ENCODE results near the gene ST6GALNAC4. TPM values are rescaled to one million over a fixed set of nuclear protein-coding genes. Genes with fewer than 3 reads are reported as not detected.
A peak's percentile ranks its signal among the peaks of the same experiment; 100 is the strongest.

The ST6GALNAC4 gene
- total RNA-seq, 1 donor from 2014 or later, result 25.6 TPM

DNA sequence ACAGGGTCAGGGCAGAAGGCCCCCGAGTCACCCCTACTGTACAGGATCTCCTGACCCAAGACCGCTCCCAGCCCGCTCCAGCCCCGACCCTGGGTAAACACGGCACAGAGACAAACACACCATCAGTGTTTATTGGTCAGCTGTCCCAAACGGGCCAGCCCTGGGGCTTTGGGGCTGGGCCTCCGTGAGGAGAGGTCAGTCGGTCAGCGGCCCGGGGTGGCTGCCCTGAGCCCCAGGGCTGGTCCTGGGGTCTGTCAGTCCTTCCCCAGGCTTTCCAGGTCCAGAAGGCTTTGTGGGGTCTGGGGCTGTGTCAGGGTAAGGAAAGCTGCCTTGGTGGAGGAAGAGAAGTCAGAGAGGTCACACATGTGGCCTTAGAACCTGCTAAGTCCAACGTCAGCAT is 18.1 kb upstream of the ST6GALNAC4 start:
- no peak for DNase-seq (ENCODE audit: low spot score)
- H3K27me3 Mint-ChIP-seq (ENCODE audit: low read depth), result no peaks in the 10 kb centered on the region
- intact Hi-C loops (cut with micrococcal nuclease), result no loop called here
- peaks cover 33% of the 10 kb centered on the region for H3K36me3 Mint-ChIP-seq (ENCODE audit: low read depth)
- no peaks in the 10 kb centered on the region for H3K9me3 Mint-ChIP-seq
- H3K4me3 Mint-ChIP-seq (ENCODE audit: low read depth), result peak overlapping the region; percentile 94
- no peak overlapping the region for H3K27ac Mint-ChIP-seq
- H3K4me1 Mint-ChIP-seq (ENCODE audit: low read depth), result peaks cover 39% of the 10 kb centered on the region

DNA sequence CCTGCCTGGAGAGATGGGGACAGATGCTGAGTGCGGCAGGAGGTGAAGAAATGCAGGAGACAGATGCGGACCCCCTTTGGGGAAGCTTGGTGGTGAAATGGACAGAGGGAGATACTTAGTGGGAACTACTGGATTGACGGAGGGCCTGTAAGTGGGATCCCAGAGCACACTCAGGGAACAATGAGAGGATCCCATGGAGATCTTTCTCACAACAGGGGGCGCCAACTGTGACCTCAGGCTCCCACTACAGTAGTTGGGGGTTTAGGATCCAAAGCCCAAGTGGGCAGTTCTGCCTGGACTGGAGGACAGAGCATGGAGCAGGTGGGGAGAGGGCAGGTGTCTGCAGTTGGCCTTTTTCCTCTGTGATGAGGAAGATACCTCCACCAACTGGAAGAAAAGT is 17.4 kb upstream of the ST6GALNAC4 start:
- H3K4me1 Mint-ChIP-seq (ENCODE audit: low read depth), result peaks cover 41% of the 10 kb centered on the region
- no peak overlapping the region for H3K4me3 Mint-ChIP-seq (ENCODE audit: low read depth)
- DNase-seq (ENCODE audit: low spot score), result no peak
- peaks cover 33% of the 10 kb centered on the region for H3K36me3 Mint-ChIP-seq (ENCODE audit: low read depth)
- no peak overlapping the region for H3K27ac Mint-ChIP-seq
- peaks cover 2% of the 10 kb centered on the region for H3K27me3 Mint-ChIP-seq (ENCODE audit: low read depth)
- H3K9me3 Mint-ChIP-seq, result no peaks in the 10 kb centered on the region
- intact Hi-C loops (cut with micrococcal nuclease), result no loop called here

- no peak overlapping the region for H3K27ac Mint-ChIP-seq
- no peak for DNase-seq (ENCODE audit: low spot score)
- H3K4me1 Mint-ChIP-seq (ENCODE audit: low read depth), result peaks cover 36% of the 10 kb centered on the region
- peaks cover 6% of the 10 kb centered on the region for H3K27me3 Mint-ChIP-seq (ENCODE audit: low read depth)
- intact Hi-C loops (cut with micrococcal nuclease), result no loop called here
- H3K4me3 Mint-ChIP-seq (ENCODE audit: low read depth), result peak overlapping the region; percentile 56
- no peaks in the 10 kb centered on the region for H3K9me3 Mint-ChIP-seq
- H3K36me3 Mint-ChIP-seq (ENCODE audit: low read depth), result peaks cover 23% of the 10 kb centered on the region
Measured at GRCh38 chr9:127931092-127931881, 14.4 kb upstream of the ST6GALNAC4 start.

DNA sequence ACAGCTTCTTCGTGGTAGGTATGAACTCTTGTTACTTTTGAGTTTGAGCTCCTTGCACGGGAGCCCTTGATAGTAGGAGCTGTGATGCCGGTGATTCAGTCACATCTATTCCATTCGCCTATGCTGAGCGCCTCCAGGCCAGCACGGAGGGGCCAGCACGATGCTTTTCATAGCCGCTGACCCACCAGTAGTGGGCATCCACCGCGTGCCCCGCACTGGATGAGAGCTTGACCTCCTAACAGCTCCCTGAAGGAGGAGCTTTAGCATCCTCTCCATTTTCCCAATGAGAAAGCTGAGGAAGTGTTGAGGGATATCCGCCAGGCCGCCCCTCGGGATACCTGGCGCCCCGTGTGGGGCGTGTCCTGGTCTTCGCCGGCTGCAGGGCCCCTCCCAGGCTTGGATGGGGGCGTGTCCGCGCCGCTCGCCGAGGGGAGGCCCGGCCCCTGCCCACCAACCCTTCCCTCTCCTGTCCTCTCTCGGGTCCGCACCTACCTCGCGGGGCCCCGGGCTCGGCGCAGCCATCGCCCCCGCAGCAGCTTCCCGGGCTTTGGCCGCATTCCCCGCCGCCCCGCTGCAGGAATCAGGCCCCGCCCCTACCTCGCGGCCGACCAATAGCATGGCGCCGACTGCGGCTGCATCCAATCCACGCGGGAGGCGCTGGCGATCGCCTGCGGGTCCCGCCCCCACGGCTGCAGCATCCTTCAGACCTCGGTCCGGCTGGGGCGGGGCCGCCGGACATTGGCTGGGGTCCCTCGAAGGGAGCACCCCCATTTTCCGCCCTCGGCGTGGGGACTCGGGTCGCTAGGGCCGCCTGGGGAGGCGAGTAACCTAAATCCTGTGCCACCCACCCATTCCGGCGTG is 13.6 kb upstream of the ST6GALNAC4 start, which contains the start of gene PIP5KL1:
TSS of gene PIP5KL1 (minus strand) at position 547 of the 861 bp plus-strand sequence. CDS start at position 522, 25 bp downstream.
- DNase-seq (ENCODE audit: low spot score), result peak; percentile 73
- H3K36me3 Mint-ChIP-seq (ENCODE audit: low read depth), result peaks cover 16% of the 10 kb centered on the region
- no peaks in the 10 kb centered on the region for H3K9me3 Mint-ChIP-seq
- H3K27ac Mint-ChIP-seq, result no peak within 1 kb of the TSS
- intact Hi-C loops (cut with micrococcal nuclease), result no loop called here
- peaks cover 10% of the 10 kb centered on the region for H3K27me3 Mint-ChIP-seq (ENCODE audit: low read depth)
- peak within 1 kb of the TSS; percentile 56 for H3K4me3 Mint-ChIP-seq (ENCODE audit: low read depth)
- H3K4me1 Mint-ChIP-seq (ENCODE audit: low read depth), result peaks cover 28% of the 10 kb centered on the region

- intact Hi-C loops (cut with micrococcal nuclease), result no loop called here
- H3K4me1 Mint-ChIP-seq (ENCODE audit: low read depth), result peaks cover 25% of the 10 kb centered on the region
- H3K36me3 Mint-ChIP-seq (ENCODE audit: low read depth), result peaks cover 10% of the 10 kb centered on the region
- peaks cover 16% of the 10 kb centered on the region for H3K27me3 Mint-ChIP-seq (ENCODE audit: low read depth)
- H3K4me3 Mint-ChIP-seq (ENCODE audit: low read depth), result peak overlapping the region; percentile 39
- no peak overlapping the region for H3K27ac Mint-ChIP-seq
- DNase-seq (ENCODE audit: low spot score), result no peak
- H3K9me3 Mint-ChIP-seq, result no peaks in the 10 kb centered on the region
Measured at GRCh38 chr9:127929625-127929979, 12.8 kb upstream of the ST6GALNAC4 start.

- H3K36me3 Mint-ChIP-seq (ENCODE audit: low read depth), result peaks cover 5% of the 10 kb centered on the region
- no peak overlapping the region for H3K27ac Mint-ChIP-seq
- DNase-seq (ENCODE audit: low spot score), result no peak
- intact Hi-C loops (cut with micrococcal nuclease), result no loop called here
- peaks cover 16% of the 10 kb centered on the region for H3K27me3 Mint-ChIP-seq (ENCODE audit: low read depth)
- H3K4me3 Mint-ChIP-seq (ENCODE audit: low read depth), result peak overlapping the region; percentile 38
- H3K9me3 Mint-ChIP-seq, result no peaks in the 10 kb centered on the region
- peaks cover 20% of the 10 kb centered on the region for H3K4me1 Mint-ChIP-seq (ENCODE audit: low read depth)
Measured at GRCh38 chr9:127928676-127929624, 12.1 kb upstream of the ST6GALNAC4 start.

DNA sequence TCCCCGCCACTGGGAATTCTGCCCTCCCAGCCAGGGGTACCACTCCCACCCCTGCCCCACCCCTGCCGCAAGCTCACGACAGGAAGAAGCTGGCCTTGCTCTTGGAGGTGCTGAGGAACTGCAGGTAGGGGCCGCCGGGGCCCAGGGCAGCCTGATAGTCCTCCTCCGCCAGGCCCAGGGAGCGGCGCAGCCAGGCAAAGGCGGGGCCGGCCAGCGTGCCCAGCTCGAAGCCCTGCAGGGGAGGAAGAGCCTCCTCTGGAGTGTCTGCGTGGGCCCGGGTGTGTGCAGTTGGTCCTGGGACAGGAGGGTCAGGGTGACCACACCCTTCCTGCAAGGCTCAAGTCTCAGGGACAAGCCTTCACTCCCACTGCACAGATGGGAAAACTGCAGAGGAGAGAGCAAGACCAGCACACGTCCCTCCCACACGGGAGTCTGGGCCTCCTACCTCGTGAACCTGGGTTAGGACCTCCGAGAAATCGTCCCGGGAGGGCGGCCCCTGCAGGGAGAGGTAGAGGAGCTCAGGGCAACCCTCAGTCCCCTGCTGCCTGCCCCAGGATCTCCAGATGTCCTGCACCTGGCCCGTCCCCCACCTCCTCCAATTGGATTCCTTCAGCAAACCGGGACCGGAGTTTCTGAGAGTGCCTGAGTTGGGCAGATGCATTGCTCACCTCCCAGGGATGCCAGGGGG is 11.3 kb upstream of the ST6GALNAC4 start:
- DNase-seq (ENCODE audit: low spot score), result no peak
- Mint-ChIP-seq H3K36me3 (ENCODE audit: low read depth) (peaks cover 4% of the 10 kb centered on the region), H3K4me1 (ENCODE audit: low read depth) (peaks cover 20% of the 10 kb centered on the region), H3K9me3 (no peaks in the 10 kb centered on the region), H3K27me3 (ENCODE audit: low read depth) (peaks cover 19% of the 10 kb centered on the region), H3K27ac (no peak overlapping the region), H3K4me3 (ENCODE audit: low read depth) (peak overlapping the region; percentile 38)
- intact Hi-C loops (cut with micrococcal nuclease), result no loop called here

- Mint-ChIP-seq H3K36me3 (ENCODE audit: low read depth) (no peaks in the 10 kb centered on the region), H3K27ac (no peak overlapping the region), H3K4me1 (ENCODE audit: low read depth) (peaks cover 20% of the 10 kb centered on the region), H3K9me3 (no peaks in the 10 kb centered on the region), H3K27me3 (ENCODE audit: low read depth) (peaks cover 19% of the 10 kb centered on the region), H3K4me3 (ENCODE audit: low read depth) (peak overlapping the region; percentile 54)
- no peak for DNase-seq (ENCODE audit: low spot score)
- intact Hi-C loops (cut with micrococcal nuclease), result no loop called here
Measured at GRCh38 chr9:127927201-127927987, 10.6 kb upstream of the ST6GALNAC4 start.

- Mint-ChIP-seq H3K27ac (no peak overlapping the region), H3K9me3 (no peaks in the 10 kb centered on the region), H3K36me3 (ENCODE audit: low read depth) (no peaks in the 10 kb centered on the region), H3K4me1 (ENCODE audit: low read depth) (peaks cover 22% of the 10 kb centered on the region), H3K4me3 (ENCODE audit: low read depth) (no peak overlapping the region), H3K27me3 (ENCODE audit: low read depth) (peaks cover 23% of the 10 kb centered on the region)
- DNase-seq (ENCODE audit: low spot score), result no peak
- intact Hi-C loops (cut with micrococcal nuclease), result no loop called here
Measured at GRCh38 chr9:127926906-127927200, 10.0 kb upstream of the ST6GALNAC4 start.

DNA sequence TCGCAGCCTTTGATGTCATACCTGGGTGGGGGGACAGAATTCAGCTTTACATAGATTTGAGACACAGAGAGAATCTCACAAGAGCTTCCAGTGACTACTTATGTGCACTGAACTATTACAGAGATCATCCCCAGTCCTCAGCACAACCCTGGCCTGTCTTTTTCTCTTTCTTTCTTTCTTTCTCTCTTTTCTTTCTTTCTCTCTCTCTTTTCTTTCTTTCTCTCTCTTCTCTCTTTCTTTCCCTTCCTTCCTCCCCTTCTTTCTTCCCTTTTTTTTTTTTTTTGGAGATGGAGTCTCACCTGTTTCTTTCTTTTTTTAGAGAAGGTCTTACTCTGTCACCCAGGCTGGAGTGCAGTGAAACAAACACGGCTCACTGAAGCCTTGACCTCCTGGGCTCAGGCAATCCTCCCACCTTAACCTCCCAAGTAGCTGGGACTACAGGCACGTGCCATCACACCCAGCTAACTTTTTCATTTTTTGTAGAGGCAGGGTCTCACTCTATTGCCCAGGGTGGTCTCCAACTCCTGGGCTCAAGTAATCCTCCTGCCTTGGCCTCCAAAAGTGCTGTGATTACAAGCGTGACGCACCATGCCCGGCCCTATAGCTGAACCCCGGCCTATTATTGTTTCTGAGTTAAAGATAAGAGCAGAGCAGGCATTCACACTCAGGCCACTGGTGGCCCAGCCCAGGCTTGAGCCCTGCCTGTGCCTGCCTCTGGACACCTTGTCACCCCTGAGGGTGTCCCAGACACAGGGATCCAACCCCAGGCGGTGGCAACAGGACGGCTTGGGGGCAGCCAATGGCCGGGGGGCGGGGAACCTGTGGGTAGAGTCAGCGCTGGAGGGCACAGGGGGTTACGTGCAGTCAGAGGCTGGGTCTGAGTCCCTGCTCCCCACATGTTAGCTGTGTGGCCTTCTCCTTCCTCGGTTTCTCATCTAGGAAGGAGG is 9.4 kb upstream of the ST6GALNAC4 start:
- Mint-ChIP-seq H3K9me3 (no peaks in the 10 kb centered on the region), H3K4me3 (ENCODE audit: low read depth) (no peak overlapping the region)
- intact Hi-C loops (cut with micrococcal nuclease), result no loop called here

More for the DNA sequence above, 9.4 kb upstream of the ST6GALNAC4 start:
- Mint-ChIP-seq H3K36me3 (ENCODE audit: low read depth) (no peaks in the 10 kb centered on the region), H3K4me1 (ENCODE audit: low read depth) (peaks cover 20% of the 10 kb centered on the region), H3K27ac (no peak overlapping the region), H3K27me3 (ENCODE audit: low read depth) (peaks cover 23% of the 10 kb centered on the region)
- no peak for DNase-seq (ENCODE audit: low spot score)
